A673 (cell line): Measurements from ENCODE around the gene ZNF622. TPM values are rescaled to one million over a fixed set of nuclear protein-coding genes. Genes with fewer than 3 reads are reported as not detected.

Experiments
- BruUV-seq: library from RNA; stranded (reverse); fragments of 400-500 nt; replicated peaks from 2 replicates; lab custom pipeline; 2021; lab: Mats Ljungman, UMichigan
- CTCF ChIA-PET: fragments of 300-600 bp; sonication (Branson Sonifier 250); formaldehyde crosslinking; loops from one replicate; lab custom pipeline; 2022; ENCODE audit warnings: antibody characterized with exemption; lab: Charles Lee
- POLR2A ChIA-PET: fragments of 300-600 bp; sonication (Branson Sonifier 250); formaldehyde crosslinking; loops from one replicate; lab custom pipeline; 2022; ENCODE audit warnings: antibody characterized with exemption; ENCODE audit not compliant: low non-redundant PET; lab: Charles Lee
- DNase-seq: peaks from one replicate; pipeline ENCODE4 v3.0.0-alpha.2; 2015; ENCODE audit warnings: low spot score
- H3K27ac ChIP-seq: fragments of 200-600 bp; sonication (generic); 2 replicates; pipeline ENCODE4 v1.5.1; 2016; ENCODE audit warnings: mixed run types, low read depth, mild to moderate bottlenecking, mixed read lengths, antibody characterized with exemption, low read length; ENCODE audit not compliant: poor library complexity, severe bottlenecking
- H3K27me3 ChIP-seq: fragments of 200-600 bp; sonication (generic); replicated peaks from 2 replicates; pipeline ENCODE4 v1.6.1; 2017; ENCODE audit warnings: mixed run types, low read depth, mild to moderate bottlenecking, mixed read lengths, antibody characterized with exemption, low read length; ENCODE audit not compliant: insufficient read depth, poor library complexity
- H3K36me3 ChIP-seq: fragments of 200-600 bp; sonication (generic); 2 replicates; pipeline ENCODE4 v1.6.1; 2016; ENCODE audit warnings: mixed run types, mild to moderate bottlenecking, mixed read lengths, antibody characterized with exemption, low read length; ENCODE audit not compliant: insufficient read depth, poor library complexity, severe bottlenecking
- H3K4me1 ChIP-seq: fragments of 200-600 bp; sonication (generic); 2 replicates; pipeline ENCODE4 v1.6.1; 2017; ENCODE audit warnings: mixed run types, mild to moderate bottlenecking, mixed read lengths, antibody characterized with exemption, low read length; ENCODE audit not compliant: insufficient read depth, poor library complexity, severe bottlenecking
- H3K4me3 ChIP-seq: fragments of 200-600 bp; sonication (generic); 2 replicates; pipeline ENCODE4 v1.5.1; 2016; ENCODE audit warnings: low read depth, mixed run types, mild to moderate bottlenecking, mixed read lengths, low read length; ENCODE audit not compliant: poor library complexity, severe bottlenecking
- H3K9me3 ChIP-seq: fragments of 200-600 bp; sonication (generic); 2 replicates; pipeline ENCODE4 v1.6.1; 2016; ENCODE audit warnings: mixed run types, low read depth, mild to moderate bottlenecking, mixed read lengths, antibody characterized with exemption, low read length; ENCODE audit not compliant: poor library complexity, severe bottlenecking
- CTCF ChIP-seq: fragments of 300-800, 200-600 bp; sonication (generic); conservative IDR thresholded peaks from 2 replicates; pipeline ENCODE4 v1.5.1; 2017; ENCODE audit warnings: low read depth, mild to moderate bottlenecking, antibody characterized with exemption, low read length, moderate library complexity, mixed read lengths
- EZH2 ChIP-seq: fragments of 200-600 bp; sonication (generic); IDR thresholded peaks from 2 replicates; pipeline ENCODE4 v1.6.1; 2017; ENCODE audit warnings: borderline replicate concordance, low read depth, mild to moderate bottlenecking, mixed read lengths, antibody characterized with exemption, low read length; ENCODE audit not compliant: poor library complexity, severe bottlenecking
- intact Hi-C: fragments of 100-400 bp; cut with micrococcal nuclease; formaldehyde crosslinking; loops from one replicate; pipeline ENCODE4 v1.10.0; 2022; ENCODE audit not compliant: unreplicated experiment
- total RNA-seq: library from RNA; stranded (reverse); gene quantifications from 2 replicates; pipeline ENCODE4 v1.2.3, GENCODE V29; 2021

The ZNF622 gene
- total RNA-seq, 1 experiment from 2014 or later = 36.0 TPM

GRCh38 chr5:16504571-16504970, 39.0 kb upstream of the ZNF622 start:
- Histone ChIP-seq H3K4me1 (peaks cover 7% of the 10 kb centered on the region), H3K27ac (no peak overlapping the region), H3K36me3 (no peaks in the 10 kb centered on the region), H3K27me3 (no peaks in the 10 kb centered on the region), H3K9me3 (no peaks in the 10 kb centered on the region), H3K4me3 (no peak overlapping the region)
- no TSS peak for BruUV-seq
- POLR2A ChIA-PET = no interaction called here
- intact Hi-C loops = no loop called here
- CTCF ChIA-PET = no interaction called here
- no peak for DNase-seq
- TF ChIP-seq EZH2 (no peak), CTCF (no peak)

- CTCF ChIA-PET = no interaction called here
- H3K4me3 ChIP-seq = no peak overlapping the region
- intact Hi-C loops = no loop called here
- no peaks in the 10 kb centered on the region for H3K9me3 ChIP-seq
- BruUV-seq = no TSS peak
- H3K4me1 ChIP-seq = peaks cover 2% of the 10 kb centered on the region
- peak; percentile 58 for DNase-seq
- POLR2A ChIA-PET = no interaction called here
- H3K27ac ChIP-seq = peak overlapping the region; percentile 35
- H3K36me3 ChIP-seq = no peaks in the 10 kb centered on the region
- no peaks in the 10 kb centered on the region for H3K27me3 ChIP-seq
- TF ChIP-seq CTCF (no peak), EZH2 (no peak)
Observed at GRCh38 chr5:16502866-16503265, 37.3 kb upstream of the ZNF622 start.

- no TSS peak for BruUV-seq
- TF ChIP-seq CTCF = no peak
- no peak for TF ChIP-seq EZH2
Observed at GRCh38 chr5:16500024-16500423, 34.4 kb upstream of the ZNF622 start.

More at GRCh38 chr5:16500024-16500423, 34.4 kb upstream of the ZNF622 start:
- Histone ChIP-seq H3K36me3 (no peaks in the 10 kb centered on the region), H3K4me1 (peaks cover 2% of the 10 kb centered on the region), H3K4me3 (no peak overlapping the region), H3K27me3 (no peaks in the 10 kb centered on the region), H3K9me3 (no peaks in the 10 kb centered on the region), H3K27ac (no peak overlapping the region)
- DNase-seq = no peak
- ChIA-PET POLR2A (no interaction called here), CTCF (no interaction called here)
- intact Hi-C loops = no loop called here
